WI38 (cell line): ENCODE measurements around the gene RGS7BP.

Source experiments
- H3K4me3 ChIP-seq: 2 replicates; pipeline ENCODE4 v1.5.1; 2011; ENCODE audit warnings: low read depth, mild to moderate bottlenecking, control low read depth, low read length
- TF ChIP-seq, protein P1 (sequence below): IDR thresholded peaks from 2 replicates; pipeline ENCODE4 v1.5.1; 2012; ENCODE audit warnings: low read depth, mild to moderate bottlenecking, control low read depth, low read length

RGS7BP gene

DNA sequence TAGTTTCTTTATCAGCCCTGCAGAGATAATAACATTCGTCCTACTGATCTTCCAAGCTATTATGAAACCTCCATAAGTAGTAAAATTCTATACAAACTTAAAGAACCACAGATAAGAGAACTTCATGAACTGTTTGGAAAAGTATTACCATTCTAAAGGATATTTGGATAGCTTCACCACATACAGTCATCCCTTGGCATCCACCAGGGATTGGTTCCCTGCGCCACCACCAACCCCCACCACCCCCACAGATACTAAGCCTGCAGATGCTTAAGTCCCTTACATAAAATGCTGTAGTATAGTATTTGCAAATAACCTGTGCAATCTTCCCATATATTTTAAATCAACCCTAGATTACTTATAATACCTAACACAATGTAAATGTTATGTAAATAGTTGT, 123.1 kb downstream of the RGS7BP start:
- TF ChIP-seq, protein P1, sequence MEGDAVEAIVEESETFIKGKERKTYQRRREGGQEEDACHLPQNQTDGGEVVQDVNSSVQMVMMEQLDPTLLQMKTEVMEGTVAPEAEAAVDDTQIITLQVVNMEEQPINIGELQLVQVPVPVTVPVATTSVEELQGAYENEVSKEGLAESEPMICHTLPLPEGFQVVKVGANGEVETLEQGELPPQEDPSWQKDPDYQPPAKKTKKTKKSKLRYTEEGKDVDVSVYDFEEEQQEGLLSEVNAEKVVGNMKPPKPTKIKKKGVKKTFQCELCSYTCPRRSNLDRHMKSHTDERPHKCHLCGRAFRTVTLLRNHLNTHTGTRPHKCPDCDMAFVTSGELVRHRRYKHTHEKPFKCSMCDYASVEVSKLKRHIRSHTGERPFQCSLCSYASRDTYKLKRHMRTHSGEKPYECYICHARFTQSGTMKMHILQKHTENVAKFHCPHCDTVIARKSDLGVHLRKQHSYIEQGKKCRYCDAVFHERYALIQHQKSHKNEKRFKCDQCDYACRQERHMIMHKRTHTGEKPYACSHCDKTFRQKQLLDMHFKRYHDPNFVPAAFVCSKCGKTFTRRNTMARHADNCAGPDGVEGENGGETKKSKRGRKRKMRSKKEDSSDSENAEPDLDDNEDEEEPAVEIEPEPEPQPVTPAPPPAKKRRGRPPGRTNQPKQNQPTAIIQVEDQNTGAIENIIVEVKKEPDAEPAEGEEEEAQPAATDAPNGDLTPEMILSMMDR = no peak
- no peak overlapping the region for H3K4me3 ChIP-seq

DNA sequence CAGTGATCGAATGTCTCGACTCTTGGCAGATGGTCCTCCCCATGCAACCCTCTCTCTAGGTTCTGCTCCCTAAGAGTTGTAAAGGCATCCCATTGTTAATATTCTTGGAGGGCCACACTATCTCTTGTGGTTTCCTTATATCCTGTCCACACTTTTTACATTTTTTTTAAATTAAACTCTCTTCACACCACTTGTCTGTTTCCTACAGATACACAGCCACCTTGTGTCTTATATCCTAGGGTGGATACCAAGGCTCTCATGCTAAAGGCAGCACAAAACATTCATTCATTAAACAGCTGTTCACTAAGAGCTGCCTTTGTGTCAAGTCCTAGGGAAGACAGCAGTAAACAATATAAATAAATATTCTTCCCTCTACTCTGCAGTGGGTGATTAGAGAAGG, 124.0 kb downstream of the RGS7BP start:
- no peak overlapping the region for H3K4me3 ChIP-seq
- TF ChIP-seq, protein P1 = no peak

DNA sequence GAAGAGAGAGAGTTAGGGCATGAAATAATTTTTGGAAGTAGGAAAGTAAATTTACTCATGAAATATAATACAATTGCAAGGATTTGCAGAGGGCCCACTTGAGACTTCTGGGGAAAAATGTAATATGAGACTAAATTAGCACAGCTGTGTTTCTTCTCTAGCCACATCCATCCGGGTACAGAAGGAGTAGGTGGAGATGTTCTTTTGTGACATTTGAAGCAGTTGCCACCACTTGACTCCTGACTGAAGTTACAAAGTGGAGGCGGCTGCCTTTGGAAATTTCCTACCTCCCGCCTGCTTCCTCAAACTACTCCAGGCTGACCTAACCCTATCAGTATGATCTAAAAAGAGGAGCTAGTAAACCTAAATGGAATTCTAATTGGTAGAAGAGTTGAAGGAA, 126.4 kb downstream of the RGS7BP start:
- TF ChIP-seq, protein P1 = no peak

DNA sequence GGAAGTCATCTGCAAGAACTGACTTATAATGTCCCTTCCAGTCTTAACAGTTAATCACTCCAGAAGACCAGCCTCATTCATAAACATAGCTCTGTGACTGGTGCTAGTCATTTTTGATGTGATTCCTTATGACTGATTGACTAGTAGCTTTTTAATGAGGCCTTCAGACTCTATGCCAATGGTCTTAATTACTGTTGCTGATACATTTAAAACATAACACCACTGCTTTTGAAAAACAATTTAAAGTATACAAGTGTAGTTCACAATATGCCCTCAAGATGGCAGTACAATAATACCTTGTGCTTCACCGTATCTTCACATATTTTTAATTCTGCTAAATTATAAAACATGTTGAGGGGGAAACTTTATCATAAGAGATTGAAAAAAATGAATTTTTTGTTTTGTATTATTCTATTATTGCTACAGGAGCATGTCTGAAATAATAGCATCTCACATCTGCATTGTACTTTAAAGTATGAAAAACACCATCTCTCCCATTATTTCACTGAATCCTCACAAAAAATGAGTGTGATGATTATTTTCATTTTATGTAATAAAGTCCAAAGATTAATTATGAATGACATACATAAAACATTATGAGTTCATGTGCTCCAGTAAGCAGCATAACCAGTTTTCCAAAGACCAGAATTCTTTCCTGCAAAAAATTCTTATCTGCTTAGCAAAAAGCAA, 129.3 kb downstream of the RGS7BP start:
- H3K4me3 ChIP-seq = no peak overlapping the region
- TF ChIP-seq, protein P1 = no peak

More for the DNA sequence above, 126.4 kb downstream of the RGS7BP start:
- H3K4me3 ChIP-seq = no peak overlapping the region

DNA sequence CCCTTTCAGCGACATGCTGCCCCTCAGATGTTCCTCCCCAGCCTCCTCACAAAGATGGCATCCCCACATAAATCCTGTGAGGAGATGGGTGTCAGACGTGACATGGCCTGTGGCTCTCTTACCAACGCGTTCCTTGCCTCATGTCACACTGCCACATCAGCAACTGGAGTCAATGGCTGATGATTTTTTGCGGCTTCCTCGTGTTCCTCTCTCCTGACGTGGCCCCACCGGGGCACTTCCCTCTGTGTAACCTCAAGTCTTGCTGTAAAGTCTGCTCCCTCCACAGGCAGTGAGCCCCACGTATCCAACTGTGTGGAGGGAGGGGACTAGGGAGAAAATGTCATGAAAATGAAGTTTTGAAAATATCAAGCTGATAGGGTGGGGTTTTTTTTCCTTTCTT, 131.3 kb downstream of the RGS7BP start:
- no peak overlapping the region for H3K4me3 ChIP-seq
- TF ChIP-seq, protein P1 = no peak

DNA sequence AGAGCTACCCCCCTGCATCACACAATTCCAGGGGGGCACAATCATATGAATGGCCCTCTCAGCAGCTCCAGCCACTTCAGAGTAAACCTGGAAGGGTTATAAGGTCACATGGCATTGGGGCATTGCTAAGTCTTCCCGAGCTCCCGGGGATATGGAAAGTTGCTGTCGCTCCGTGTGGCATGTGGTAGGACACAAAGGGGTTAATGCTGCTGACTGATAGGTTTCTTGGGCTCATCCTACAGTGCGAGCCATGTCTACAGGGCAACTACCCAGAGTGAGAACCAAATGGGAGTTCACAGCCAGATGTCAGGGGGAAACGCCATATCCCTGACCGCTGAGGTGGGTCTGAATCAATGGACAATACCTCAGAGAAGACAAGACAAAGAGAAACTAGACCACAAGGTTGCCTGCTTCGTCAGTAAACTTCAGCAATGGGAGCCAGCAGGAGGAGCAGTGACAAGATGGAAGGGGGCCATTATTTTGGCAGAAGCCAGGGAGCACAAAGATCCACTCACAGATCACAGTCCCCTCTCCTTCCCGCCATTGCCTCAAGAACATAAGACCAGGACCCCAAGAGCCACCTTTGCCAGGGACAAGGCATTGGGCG, 132.1 kb downstream of the RGS7BP start:
- TF ChIP-seq, protein P1 = no peak
- no peak overlapping the region for H3K4me3 ChIP-seq

DNA sequence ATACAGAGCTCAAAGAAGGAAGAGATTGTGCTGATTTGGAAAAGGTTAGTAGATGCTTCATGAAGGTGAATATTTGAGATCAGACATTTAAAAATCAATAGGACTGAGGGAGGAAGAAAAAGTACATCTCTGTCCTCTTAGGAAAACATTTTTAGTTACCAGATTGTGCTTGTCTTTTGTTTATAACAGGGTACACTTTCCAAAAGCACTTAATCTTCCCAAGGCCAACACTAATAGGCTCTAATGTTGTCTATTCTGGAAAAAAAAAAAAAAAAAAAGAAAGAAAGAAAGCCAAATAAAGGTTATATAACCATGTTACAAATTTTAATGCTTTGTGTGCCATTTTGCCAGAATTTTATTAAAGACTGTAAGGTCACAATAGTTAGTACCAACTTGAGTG, 139.0 kb downstream of the RGS7BP start:
- TF ChIP-seq, protein P1 = no peak
- no peak overlapping the region for H3K4me3 ChIP-seq
